WTC11 (cell line): Measurements from ENCODE around the gene SYNGR3. TPM values are rescaled to one million over a fixed set of nuclear protein-coding genes. Genes with fewer than 3 reads are reported as not detected.

Source experiments
- ATAC-seq: fragments of 200-7000 bp; cut with Tn5 transposase; 2 replicates; pipeline ENCODE4 v1.10.0; 2021; ENCODE audit warnings: mild to moderate bottlenecking, moderate library complexity
- CTCF ChIA-PET: fragments of 300-600 bp; sonication (Branson Sonifier 250); formaldehyde crosslinking; loops from one replicate; lab custom pipeline; 2021; ENCODE audit warnings: antibody characterized with exemption; lab: Charles Lee
- POLR2A ChIA-PET: fragments of 350-600 bp; sonication (Branson Sonifier 250); formaldehyde crosslinking; loops from one replicate; lab custom pipeline; 2021; ENCODE audit warnings: antibody characterized with exemption; lab: Charles Lee
- DNase-seq: peaks from one replicate; pipeline ENCODE4 v3.0.0; 2021; ENCODE audit warnings: low spot score
- H3K27ac Mint-ChIP-seq: 2 replicates; pipeline ENCODE4 v1.8.0; 2021; ENCODE audit warnings: mixed read lengths
- H3K27me3 Mint-ChIP-seq: 2 replicates; pipeline ENCODE4 v1.8.0; 2021; ENCODE audit warnings: low read depth, mild to moderate bottlenecking, moderate library complexity, mixed read lengths
- H3K36me3 Mint-ChIP-seq: 2 replicates; pipeline ENCODE4 v1.8.0; 2021; ENCODE audit warnings: mixed read lengths
- H3K4me1 Mint-ChIP-seq: 2 replicates; pipeline ENCODE4 v1.8.0; 2022; ENCODE audit warnings: mixed read lengths
- H3K4me3 Mint-ChIP-seq: 2 replicates; pipeline ENCODE4 v1.8.0; 2021; ENCODE audit warnings: mild to moderate bottlenecking, moderate library complexity, mixed read lengths
- H3K9me3 Mint-ChIP-seq: 2 replicates; pipeline ENCODE4 v1.8.0; 2021; ENCODE audit warnings: mixed read lengths
- ATF1 ChIP-seq: sonication (generic); formaldehyde crosslinking; IDR thresholded peaks from 2 replicates; pipeline ENCODE4 v1.8.1; 2023; ENCODE audit warnings: mild to moderate bottlenecking, moderate library complexity, missing genetic modification reagents
- ELF4 ChIP-seq: sonication (generic); formaldehyde crosslinking; IDR thresholded peaks from 2 replicates; pipeline ENCODE4 v1.8.1; 2022; ENCODE audit warnings: low read depth, mild to moderate bottlenecking, moderate library complexity, missing genetic modification reagents
- GABPB1 ChIP-seq: sonication (generic); formaldehyde crosslinking; IDR thresholded peaks from 2 replicates; pipeline ENCODE4 v1.8.1; 2023; ENCODE audit warnings: mild to moderate bottlenecking, missing genetic modification reagents
- GRHL2 ChIP-seq: fragments of 250-450 bp; sonication (Bioruptor Pico); IDR thresholded peaks from 2 replicates; pipeline ENCODE4 v1.8.0; 2022; ENCODE audit warnings: mild to moderate bottlenecking, moderate library complexity; ENCODE audit not compliant: insufficient replicate concordance, severe bottlenecking
- JUN ChIP-seq: sonication (generic); formaldehyde crosslinking; IDR thresholded peaks from 2 replicates; pipeline ENCODE4 v1.8.0; 2023; ENCODE audit warnings: mild to moderate bottlenecking, missing genetic modification reagents
- KAT7 ChIP-seq: sonication (generic); formaldehyde crosslinking; IDR thresholded peaks from 2 replicates; pipeline ENCODE4 v1.8.1; 2023; ENCODE audit warnings: missing genetic modification reagents, mild to moderate bottlenecking, borderline replicate concordance
- MYBL2 ChIP-seq: sonication (generic); formaldehyde crosslinking; IDR thresholded peaks from 2 replicates; pipeline ENCODE4 v1.8.1; 2023; ENCODE audit warnings: mild to moderate bottlenecking, moderate library complexity, missing genetic modification reagents
- NFYB ChIP-seq: sonication (generic); formaldehyde crosslinking; conservative IDR thresholded peaks from 2 replicates; pipeline ENCODE4 v1.8.0; 2022; ENCODE audit warnings: low read depth, missing genetic modification reagents
- RELA ChIP-seq: sonication (generic); formaldehyde crosslinking; IDR thresholded peaks from 2 replicates; pipeline ENCODE4 v1.8.1; 2022; ENCODE audit warnings: missing genetic modification reagents, mild to moderate bottlenecking, borderline replicate concordance
- TEAD1 ChIP-seq: sonication (generic); formaldehyde crosslinking; IDR thresholded peaks from 2 replicates; pipeline ENCODE4 v1.8.0; 2022; ENCODE audit warnings: mild to moderate bottlenecking, missing genetic modification reagents
- TEAD4 ChIP-seq: sonication (generic); formaldehyde crosslinking; IDR thresholded peaks from 2 replicates; pipeline ENCODE4 v1.8.0; 2022; ENCODE audit warnings: mild to moderate bottlenecking, missing genetic modification reagents
- ZNF263 ChIP-seq: sonication (generic); formaldehyde crosslinking; IDR thresholded peaks from 2 replicates; pipeline ENCODE4 v1.8.1; 2022; ENCODE audit warnings: low read depth, mild to moderate bottlenecking, moderate library complexity, missing genetic modification reagents
- ZNF317 ChIP-seq: sonication (generic); formaldehyde crosslinking; IDR thresholded peaks from 2 replicates; pipeline ENCODE4 v1.8.1; 2023; ENCODE audit warnings: low read depth, mild to moderate bottlenecking, moderate library complexity, missing genetic modification reagents, borderline replicate concordance
- ZNF423 ChIP-seq: fragments of 250-450 bp; sonication (Bioruptor Pico); IDR thresholded peaks from 2 replicates; pipeline ENCODE4 v2.1.2; 2022; ENCODE audit warnings: mild to moderate bottlenecking, moderate library complexity
- ZNF671 ChIP-seq: fragments of 250-450 bp; sonication (Bioruptor Pico); IDR thresholded peaks from 2 replicates; pipeline ENCODE4 v1.8.0; 2021; ENCODE audit warnings: mild to moderate bottlenecking
- total RNA-seq: library from RNA; stranded (reverse); gene quantifications from 3 replicates; pipeline ENCODE4 v1.2.3, GENCODE V29; 2021
- TF ChIP-seq, protein P1 (sequence below): sonication (generic); formaldehyde crosslinking; IDR thresholded peaks from 2 replicates; pipeline ENCODE4 v1.8.0; 2022; ENCODE audit warnings: mild to moderate bottlenecking, missing genetic modification reagents
- TF ChIP-seq, protein P2 (sequence below): sonication (generic); formaldehyde crosslinking; IDR thresholded peaks from 2 replicates; pipeline ENCODE4 v1.8.0; 2023; ENCODE audit warnings: missing genetic modification reagents, mild to moderate bottlenecking, borderline replicate concordance
- TF ChIP-seq, protein P3 (sequence below): sonication (generic); formaldehyde crosslinking; conservative IDR thresholded peaks from 2 replicates; pipeline ENCODE4 v1.8.1; 2022; ENCODE audit warnings: mild to moderate bottlenecking, missing genetic modification reagents
- TF ChIP-seq, protein P4 (sequence below): sonication (generic); formaldehyde crosslinking; IDR thresholded peaks from 2 replicates; pipeline ENCODE4 v1.8.0; 2022; ENCODE audit warnings: mild to moderate bottlenecking, missing genetic modification reagents
- TF ChIP-seq, protein P5 (sequence below): sonication (generic); formaldehyde crosslinking; IDR thresholded peaks from 2 replicates; pipeline ENCODE4 v1.8.1; 2023; ENCODE audit warnings: mild to moderate bottlenecking, missing genetic modification reagents
- TF ChIP-seq, protein P6 (sequence below): sonication (generic); formaldehyde crosslinking; conservative IDR thresholded peaks from 2 replicates; pipeline ENCODE4 v1.8.1; 2023; ENCODE audit warnings: mild to moderate bottlenecking, low read depth, missing genetic modification reagents, moderate library complexity
- TF ChIP-seq, protein P7 (sequence below): sonication (generic); formaldehyde crosslinking; IDR thresholded peaks from 2 replicates; pipeline ENCODE4 v1.8.1; 2023; ENCODE audit warnings: mild to moderate bottlenecking, missing genetic modification reagents

The SYNGR3 gene
- total RNA-seq, 1 experiment from 2014 or later = 41.5 TPM

DNA sequence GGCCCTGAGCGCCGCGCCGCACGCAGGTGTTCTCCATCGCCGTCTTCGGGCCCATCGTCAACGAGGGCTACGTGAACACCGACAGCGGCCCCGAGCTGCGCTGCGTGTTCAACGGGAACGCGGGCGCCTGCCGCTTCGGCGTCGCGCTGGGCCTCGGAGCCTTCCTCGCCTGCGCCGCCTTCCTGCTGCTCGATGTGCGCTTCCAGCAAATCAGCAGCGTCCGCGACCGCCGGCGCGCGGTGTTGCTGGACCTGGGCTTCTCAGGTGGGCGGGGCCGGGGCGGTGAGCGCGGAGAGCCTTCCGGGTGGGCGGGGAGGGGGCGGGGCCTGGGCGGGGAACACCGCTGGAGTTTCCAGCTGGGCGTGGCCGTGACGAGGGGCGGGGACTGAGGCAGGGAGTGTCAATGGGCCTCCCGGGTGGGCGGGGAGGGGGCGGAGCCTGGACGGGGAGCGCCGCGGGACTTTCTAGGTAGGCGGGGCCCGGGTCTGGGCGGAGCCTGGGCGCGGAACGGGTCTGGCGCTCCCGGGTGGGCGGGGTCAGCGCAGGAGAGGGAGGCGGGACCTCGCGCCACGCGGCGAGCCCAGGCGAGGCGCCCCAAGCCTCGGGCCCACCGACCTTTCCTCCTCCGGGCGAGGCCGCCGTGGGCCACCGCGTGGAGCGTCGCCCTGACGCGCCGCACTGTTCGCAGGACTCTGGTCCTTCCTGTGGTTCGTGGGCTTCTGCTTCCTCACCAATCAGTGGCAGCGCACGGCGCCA lies 2.4 kb downstream of the SYNGR3 start:
- H3K9me3 Mint-ChIP-seq = no peaks in the 10 kb centered on the region
- peak; percentile 72 for ATAC-seq
- peaks cover 17% of the 10 kb centered on the region for H3K4me1 Mint-ChIP-seq
- peak; percentile 99 for DNase-seq
- ChIA-PET CTCF (interaction anchor here (0.5 to 6.4 kb wide), 19 partner anchors 8 to 1209 kb away, joined by 3 to 59 read pairs (median 5); partner anchors contain the start of genes GFER, NTHL1 and TSC2), POLR2A (interaction anchor here (0.7 to 1.7 kb wide), 5 partner anchors 13 to 163 kb away, joined by 3 to 13 read pairs (median 4); partner anchors contain the start of genes RPS2, TBL3 and TRAF7)
- H3K27me3 Mint-ChIP-seq = peaks cover 24% of the 10 kb centered on the region
- H3K27ac Mint-ChIP-seq = no peak overlapping the region
- peaks cover under 1% of the 10 kb centered on the region; the same call in 1 of the 2 replicates for H3K36me3 Mint-ChIP-seq
- H3K4me3 Mint-ChIP-seq = peak overlapping the region; percentile 76
- TF ChIP-seq ZNF263 (peak; percentile 51; the same call in 1 of the 2 replicates), TEAD4 (CRISPR knock-in tag) (peak; percentile 82; the same call in 1 of the 2 replicates), ZNF423 (no peak), ZNF317 (CRISPR knock-in tag) (peak; percentile 66; the same call in 1 of the 2 replicates), KAT7 (CRISPR knock-in tag) (peak; percentile 75; the same call in 1 of the 2 replicates), RELA (peak; percentile 96), ATF1 (CRISPR knock-in tag) (peak; percentile 76; the same call in 1 of the 2 replicates), TEAD1 (CRISPR knock-in tag) (peak; percentile 96), GABPB1 (CRISPR knock-in tag) (no peak), ZNF671 (CRISPR knock-in tag) (no peak), GRHL2 (CRISPR knock-in tag) (no peak), MYBL2 (peak; percentile 94), ELF4 (peak; percentile 89; the same call in 1 of the 2 replicates), NFYB (CRISPR knock-in tag) (peak; percentile 51; the same call in 1 of the 2 replicates), JUN (peak; percentile 95)
- TF ChIP-seq, protein P1, sequence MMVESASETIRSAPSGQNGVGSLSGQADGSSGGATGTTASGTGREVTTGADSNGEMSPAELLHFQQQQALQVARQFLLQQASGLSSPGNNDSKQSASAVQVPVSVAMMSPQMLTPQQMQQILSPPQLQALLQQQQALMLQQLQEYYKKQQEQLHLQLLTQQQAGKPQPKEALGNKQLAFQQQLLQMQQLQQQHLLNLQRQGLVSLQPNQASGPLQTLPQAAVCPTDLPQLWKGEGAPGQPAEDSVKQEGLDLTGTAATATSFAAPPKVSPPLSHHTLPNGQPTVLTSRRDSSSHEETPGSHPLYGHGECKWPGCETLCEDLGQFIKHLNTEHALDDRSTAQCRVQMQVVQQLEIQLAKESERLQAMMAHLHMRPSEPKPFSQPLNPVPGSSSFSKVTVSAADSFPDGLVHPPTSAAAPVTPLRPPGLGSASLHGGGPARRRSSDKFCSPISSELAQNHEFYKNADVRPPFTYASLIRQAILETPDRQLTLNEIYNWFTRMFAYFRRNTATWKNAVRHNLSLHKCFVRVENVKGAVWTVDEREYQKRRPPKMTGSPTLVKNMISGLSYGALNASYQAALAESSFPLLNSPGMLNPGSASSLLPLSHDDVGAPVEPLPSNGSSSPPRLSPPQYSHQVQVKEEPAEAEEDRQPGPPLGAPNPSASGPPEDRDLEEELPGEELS = peak; percentile 97
- TF ChIP-seq, protein P2, sequence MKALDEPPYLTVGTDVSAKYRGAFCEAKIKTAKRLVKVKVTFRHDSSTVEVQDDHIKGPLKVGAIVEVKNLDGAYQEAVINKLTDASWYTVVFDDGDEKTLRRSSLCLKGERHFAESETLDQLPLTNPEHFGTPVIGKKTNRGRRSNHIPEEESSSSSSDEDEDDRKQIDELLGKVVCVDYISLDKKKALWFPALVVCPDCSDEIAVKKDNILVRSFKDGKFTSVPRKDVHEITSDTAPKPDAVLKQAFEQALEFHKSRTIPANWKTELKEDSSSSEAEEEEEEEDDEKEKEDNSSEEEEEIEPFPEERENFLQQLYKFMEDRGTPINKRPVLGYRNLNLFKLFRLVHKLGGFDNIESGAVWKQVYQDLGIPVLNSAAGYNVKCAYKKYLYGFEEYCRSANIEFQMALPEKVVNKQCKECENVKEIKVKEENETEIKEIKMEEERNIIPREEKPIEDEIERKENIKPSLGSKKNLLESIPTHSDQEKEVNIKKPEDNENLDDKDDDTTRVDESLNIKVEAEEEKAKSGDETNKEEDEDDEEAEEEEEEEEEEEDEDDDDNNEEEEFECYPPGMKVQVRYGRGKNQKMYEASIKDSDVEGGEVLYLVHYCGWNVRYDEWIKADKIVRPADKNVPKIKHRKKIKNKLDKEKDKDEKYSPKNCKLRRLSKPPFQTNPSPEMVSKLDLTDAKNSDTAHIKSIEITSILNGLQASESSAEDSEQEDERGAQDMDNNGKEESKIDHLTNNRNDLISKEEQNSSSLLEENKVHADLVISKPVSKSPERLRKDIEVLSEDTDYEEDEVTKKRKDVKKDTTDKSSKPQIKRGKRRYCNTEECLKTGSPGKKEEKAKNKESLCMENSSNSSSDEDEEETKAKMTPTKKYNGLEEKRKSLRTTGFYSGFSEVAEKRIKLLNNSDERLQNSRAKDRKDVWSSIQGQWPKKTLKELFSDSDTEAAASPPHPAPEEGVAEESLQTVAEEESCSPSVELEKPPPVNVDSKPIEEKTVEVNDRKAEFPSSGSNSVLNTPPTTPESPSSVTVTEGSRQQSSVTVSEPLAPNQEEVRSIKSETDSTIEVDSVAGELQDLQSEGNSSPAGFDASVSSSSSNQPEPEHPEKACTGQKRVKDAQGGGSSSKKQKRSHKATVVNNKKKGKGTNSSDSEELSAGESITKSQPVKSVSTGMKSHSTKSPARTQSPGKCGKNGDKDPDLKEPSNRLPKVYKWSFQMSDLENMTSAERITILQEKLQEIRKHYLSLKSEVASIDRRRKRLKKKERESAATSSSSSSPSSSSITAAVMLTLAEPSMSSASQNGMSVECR (CRISPR knock-in tag) = peak; percentile 92
- TF ChIP-seq, protein P3, sequence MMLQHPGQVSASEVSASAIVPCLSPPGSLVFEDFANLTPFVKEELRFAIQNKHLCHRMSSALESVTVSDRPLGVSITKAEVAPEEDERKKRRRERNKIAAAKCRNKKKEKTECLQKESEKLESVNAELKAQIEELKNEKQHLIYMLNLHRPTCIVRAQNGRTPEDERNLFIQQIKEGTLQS (CRISPR knock-in tag) = no peak
- TF ChIP-seq, protein P4, sequence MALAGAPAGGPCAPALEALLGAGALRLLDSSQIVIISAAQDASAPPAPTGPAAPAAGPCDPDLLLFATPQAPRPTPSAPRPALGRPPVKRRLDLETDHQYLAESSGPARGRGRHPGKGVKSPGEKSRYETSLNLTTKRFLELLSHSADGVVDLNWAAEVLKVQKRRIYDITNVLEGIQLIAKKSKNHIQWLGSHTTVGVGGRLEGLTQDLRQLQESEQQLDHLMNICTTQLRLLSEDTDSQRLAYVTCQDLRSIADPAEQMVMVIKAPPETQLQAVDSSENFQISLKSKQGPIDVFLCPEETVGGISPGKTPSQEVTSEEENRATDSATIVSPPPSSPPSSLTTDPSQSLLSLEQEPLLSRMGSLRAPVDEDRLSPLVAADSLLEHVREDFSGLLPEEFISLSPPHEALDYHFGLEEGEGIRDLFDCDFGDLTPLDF (CRISPR knock-in tag) = peak; percentile 91
- TF ChIP-seq, protein P5, sequence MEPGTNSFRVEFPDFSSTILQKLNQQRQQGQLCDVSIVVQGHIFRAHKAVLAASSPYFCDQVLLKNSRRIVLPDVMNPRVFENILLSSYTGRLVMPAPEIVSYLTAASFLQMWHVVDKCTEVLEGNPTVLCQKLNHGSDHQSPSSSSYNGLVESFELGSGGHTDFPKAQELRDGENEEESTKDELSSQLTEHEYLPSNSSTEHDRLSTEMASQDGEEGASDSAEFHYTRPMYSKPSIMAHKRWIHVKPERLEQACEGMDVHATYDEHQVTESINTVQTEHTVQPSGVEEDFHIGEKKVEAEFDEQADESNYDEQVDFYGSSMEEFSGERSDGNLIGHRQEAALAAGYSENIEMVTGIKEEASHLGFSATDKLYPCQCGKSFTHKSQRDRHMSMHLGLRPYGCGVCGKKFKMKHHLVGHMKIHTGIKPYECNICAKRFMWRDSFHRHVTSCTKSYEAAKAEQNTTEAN = peak; percentile 83
- TF ChIP-seq, protein P6, sequence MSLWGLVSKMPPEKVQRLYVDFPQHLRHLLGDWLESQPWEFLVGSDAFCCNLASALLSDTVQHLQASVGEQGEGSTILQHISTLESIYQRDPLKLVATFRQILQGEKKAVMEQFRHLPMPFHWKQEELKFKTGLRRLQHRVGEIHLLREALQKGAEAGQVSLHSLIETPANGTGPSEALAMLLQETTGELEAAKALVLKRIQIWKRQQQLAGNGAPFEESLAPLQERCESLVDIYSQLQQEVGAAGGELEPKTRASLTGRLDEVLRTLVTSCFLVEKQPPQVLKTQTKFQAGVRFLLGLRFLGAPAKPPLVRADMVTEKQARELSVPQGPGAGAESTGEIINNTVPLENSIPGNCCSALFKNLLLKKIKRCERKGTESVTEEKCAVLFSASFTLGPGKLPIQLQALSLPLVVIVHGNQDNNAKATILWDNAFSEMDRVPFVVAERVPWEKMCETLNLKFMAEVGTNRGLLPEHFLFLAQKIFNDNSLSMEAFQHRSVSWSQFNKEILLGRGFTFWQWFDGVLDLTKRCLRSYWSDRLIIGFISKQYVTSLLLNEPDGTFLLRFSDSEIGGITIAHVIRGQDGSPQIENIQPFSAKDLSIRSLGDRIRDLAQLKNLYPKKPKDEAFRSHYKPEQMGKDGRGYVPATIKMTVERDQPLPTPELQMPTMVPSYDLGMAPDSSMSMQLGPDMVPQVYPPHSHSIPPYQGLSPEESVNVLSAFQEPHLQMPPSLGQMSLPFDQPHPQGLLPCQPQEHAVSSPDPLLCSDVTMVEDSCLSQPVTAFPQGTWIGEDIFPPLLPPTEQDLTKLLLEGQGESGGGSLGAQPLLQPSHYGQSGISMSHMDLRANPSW (CRISPR knock-in tag) = no peak
- TF ChIP-seq, protein P7, sequence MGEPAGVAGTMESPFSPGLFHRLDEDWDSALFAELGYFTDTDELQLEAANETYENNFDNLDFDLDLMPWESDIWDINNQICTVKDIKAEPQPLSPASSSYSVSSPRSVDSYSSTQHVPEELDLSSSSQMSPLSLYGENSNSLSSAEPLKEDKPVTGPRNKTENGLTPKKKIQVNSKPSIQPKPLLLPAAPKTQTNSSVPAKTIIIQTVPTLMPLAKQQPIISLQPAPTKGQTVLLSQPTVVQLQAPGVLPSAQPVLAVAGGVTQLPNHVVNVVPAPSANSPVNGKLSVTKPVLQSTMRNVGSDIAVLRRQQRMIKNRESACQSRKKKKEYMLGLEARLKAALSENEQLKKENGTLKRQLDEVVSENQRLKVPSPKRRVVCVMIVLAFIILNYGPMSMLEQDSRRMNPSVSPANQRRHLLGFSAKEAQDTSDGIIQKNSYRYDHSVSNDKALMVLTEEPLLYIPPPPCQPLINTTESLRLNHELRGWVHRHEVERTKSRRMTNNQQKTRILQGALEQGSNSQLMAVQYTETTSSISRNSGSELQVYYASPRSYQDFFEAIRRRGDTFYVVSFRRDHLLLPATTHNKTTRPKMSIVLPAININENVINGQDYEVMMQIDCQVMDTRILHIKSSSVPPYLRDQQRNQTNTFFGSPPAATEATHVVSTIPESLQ (CRISPR knock-in tag) = peak; percentile 77; the same call in 1 of the 2 replicates
